ENCODE results near the gene CPE.

Gene CPE

DNA sequence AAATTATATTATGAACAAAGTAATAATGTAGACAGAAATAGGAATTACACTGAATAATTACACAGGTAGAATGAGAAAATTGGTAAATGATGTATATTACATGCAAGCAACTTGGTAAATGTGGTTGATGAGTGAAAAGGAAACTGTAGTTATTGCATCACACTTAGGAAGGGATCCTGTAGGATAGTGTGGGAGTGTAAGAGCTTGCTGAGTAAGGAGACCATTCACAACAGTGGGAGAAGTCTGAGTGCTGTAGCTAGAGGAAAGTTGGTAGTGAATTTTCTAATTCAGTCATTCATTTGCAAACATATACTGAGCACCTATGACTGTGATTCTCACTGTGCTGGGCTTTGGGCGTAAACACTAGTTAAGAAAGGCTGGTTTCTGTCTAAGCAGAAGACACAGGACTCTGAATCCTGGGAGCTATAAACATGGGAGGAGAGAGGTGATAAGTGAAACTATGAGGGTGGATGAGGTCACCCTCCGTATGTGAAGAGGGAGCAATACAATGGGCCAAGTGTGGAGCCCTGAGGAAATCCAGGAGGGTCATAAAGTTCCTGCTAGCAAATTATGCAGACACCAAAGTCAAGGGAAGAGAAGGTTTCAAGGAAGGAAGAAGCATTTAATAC, 14.2 kb upstream of the CPE start:
- no peak overlapping the region for H3K4me3 ChIP-seq (ENCODE audit: low read depth, low read length)
- TF ChIP-seq, protein P1, sequence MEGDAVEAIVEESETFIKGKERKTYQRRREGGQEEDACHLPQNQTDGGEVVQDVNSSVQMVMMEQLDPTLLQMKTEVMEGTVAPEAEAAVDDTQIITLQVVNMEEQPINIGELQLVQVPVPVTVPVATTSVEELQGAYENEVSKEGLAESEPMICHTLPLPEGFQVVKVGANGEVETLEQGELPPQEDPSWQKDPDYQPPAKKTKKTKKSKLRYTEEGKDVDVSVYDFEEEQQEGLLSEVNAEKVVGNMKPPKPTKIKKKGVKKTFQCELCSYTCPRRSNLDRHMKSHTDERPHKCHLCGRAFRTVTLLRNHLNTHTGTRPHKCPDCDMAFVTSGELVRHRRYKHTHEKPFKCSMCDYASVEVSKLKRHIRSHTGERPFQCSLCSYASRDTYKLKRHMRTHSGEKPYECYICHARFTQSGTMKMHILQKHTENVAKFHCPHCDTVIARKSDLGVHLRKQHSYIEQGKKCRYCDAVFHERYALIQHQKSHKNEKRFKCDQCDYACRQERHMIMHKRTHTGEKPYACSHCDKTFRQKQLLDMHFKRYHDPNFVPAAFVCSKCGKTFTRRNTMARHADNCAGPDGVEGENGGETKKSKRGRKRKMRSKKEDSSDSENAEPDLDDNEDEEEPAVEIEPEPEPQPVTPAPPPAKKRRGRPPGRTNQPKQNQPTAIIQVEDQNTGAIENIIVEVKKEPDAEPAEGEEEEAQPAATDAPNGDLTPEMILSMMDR (IDR thresholded peaks at IDR 0.05; ENCODE audit: insufficient read depth, low read depth, low read length, missing control alignments), result no peak
- no peak for DNase-seq (ENCODE audit: low read depth)

DNA sequence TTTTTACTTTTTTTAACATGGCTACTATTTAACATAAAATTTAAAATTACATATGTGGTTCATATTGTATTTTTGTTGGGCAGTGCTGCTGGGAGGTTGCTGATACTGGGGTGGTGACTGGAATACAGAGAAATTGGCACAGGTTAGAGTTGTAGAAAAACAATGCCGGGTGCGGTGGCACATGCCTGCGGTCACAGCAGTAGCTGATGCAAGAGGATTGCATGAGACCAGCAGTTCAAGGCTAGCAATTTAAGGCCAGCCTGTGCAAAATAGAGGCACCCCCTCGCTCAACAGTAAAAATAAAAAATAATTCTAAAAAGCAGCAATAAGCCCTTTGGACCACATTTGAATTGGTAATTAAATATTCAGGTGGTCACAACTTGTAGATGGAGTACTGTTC, 11.8 kb upstream of the CPE start:
- TF ChIP-seq, protein P1 (IDR thresholded peaks at IDR 0.05; ENCODE audit: insufficient read depth, low read depth, low read length, missing control alignments), result no peak
- H3K4me3 ChIP-seq (ENCODE audit: low read depth, low read length), result no peak overlapping the region
- DNase-seq (ENCODE audit: low read depth), result no peak

DNA sequence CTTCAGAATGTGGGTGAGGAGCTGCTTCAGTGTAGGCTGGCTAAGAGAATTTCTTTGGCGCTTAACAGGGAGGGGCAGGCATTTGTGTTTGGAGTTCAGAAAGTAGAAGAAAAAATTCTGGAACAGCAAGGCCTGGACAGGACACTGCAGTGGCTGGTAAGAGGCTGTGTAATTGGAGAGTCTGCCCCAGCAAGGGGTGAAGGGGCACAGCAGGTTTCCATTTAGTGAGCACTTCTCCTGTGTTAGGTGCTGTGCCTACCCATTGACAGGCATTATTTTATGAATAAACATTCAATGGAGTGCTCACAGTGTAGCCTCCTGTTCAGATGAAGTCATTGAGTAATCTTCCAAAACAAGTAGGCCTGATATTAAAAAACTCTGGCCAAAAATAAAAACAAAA, 10.7 kb upstream of the CPE start:
- no peak for DNase-seq (ENCODE audit: low read depth)

DNA sequence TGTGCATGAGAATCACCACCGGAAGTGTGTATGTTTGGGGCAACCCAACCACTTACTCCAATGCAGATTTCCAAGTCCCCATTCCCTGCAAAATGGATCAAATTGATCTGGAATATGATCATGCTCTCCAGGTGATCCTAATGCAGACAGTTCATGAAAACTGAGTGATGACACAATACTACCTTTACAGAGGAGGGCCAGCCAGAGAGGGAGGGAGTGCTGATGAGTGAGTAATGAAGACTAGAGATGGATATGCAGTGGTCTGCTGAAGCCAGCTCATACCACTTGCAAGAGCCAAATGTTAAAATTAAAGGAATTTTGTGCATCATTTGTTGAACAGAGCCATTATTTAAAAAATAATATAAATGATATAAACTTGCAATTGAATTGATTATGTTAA, 10.2 kb upstream of the CPE start:
- DNase-seq (ENCODE audit: low read depth), result no peak
- TF ChIP-seq, protein P1 (IDR thresholded peaks at IDR 0.05; ENCODE audit: insufficient read depth, low read depth, low read length, missing control alignments), result no peak
- H3K4me3 ChIP-seq (ENCODE audit: low read depth, low read length), result no peak overlapping the region

More for the DNA sequence above, 10.7 kb upstream of the CPE start:
- TF ChIP-seq, protein P1 (IDR thresholded peaks at IDR 0.05; ENCODE audit: insufficient read depth, low read depth, low read length, missing control alignments), result no peak
- H3K4me3 ChIP-seq (ENCODE audit: low read depth, low read length), result no peak overlapping the region

DNA sequence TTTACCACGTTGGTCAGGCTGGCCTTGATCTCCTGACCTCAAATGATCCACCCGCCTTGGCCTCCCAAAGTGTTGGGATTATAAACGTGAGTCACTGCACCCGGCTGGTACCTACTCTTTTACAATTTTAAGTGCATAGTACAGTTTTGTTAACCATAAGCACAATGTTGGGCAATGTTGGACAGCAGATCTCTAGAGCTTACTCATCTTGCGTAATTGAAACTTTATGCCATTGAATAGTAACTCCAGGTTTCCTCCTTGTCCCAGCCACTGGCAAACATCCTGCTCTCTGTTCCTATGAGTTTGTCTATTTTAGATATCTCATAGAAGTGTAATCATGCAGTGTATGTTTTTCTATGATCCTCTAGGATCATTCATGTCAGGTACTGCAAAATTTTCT, 9.3 kb upstream of the CPE start:
- H3K4me3 ChIP-seq (ENCODE audit: low read depth, low read length), result no peak overlapping the region
- TF ChIP-seq, protein P1 (IDR thresholded peaks at IDR 0.05; ENCODE audit: insufficient read depth, low read depth, low read length, missing control alignments), result no peak
- DNase-seq (ENCODE audit: low read depth), result no peak

DNA sequence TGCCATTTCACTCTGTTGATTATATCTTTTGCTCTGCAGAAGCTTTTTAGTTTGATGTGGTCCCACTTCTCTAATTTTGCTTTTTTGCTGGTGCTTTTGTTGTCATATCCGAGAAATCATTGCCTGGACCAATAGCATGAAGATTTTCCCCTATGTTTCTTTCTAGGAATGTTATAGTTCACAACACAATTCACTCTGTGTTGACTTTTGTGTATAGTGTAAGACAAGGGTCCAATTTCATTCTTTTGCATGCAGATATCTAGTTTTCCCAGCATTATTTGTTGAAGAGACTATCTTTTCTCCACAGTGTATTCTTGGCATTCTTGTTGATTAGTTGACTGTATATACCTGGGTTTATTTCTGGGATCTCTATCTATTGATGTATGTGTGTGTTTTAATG, 8.3 kb upstream of the CPE start:
- DNase-seq (ENCODE audit: low read depth), result no peak
- TF ChIP-seq, protein P1 (IDR thresholded peaks at IDR 0.05; ENCODE audit: insufficient read depth, low read depth, low read length, missing control alignments), result no peak
- no peak overlapping the region for H3K4me3 ChIP-seq (ENCODE audit: low read depth, low read length)

DNA sequence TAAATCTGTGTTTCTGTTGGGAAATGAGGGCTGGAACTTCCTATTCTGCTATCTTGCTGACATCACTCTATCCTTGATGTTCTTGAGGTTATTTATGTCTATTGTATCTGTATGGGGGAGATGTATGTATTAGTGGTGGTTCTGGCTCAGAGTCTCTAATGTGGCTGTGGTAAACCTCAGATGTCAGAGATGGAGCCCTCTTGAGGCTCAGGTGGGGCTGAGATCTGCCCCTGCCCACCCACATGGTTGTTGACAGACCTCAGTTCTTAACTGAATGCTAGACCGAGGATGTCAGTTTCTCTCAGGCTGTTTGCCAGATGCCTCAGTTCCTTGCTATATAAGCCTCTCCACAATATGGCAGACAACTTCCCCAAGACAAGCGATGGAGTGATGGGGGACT, 3.3 kb upstream of the CPE start:
- TF ChIP-seq, protein P1 (IDR thresholded peaks at IDR 0.05; ENCODE audit: insufficient read depth, low read depth, low read length, missing control alignments), result no peak
- no peak for DNase-seq (ENCODE audit: low read depth)
- H3K4me3 ChIP-seq (ENCODE audit: low read depth, low read length), result no peak overlapping the region

All from GM12865 (cell line).